Lower leg skin (tissue), 3 donors: Measurements from ENCODE around the gene CFAP300.

Experiments
- CTCF ChIP-seq, 3 donors: fragments of 450-650 bp; IDR thresholded peaks; one replicate each; pipeline ENCODE4 v1.5.1; 2016; ENCODE audit warnings: antibody characterized with exemption in 3 of 3, mild to moderate bottlenecking in 3 of 3, moderate library complexity in 2 of 3
- POLR2A ChIP-seq, 2 donors: fragments of 450-650 bp; IDR thresholded peaks; one replicate each; pipeline ENCODE4 v1.6.1; 2016 to 2017; ENCODE audit warnings: antibody characterized with exemption in 2 of 2, mild to moderate bottlenecking in 1 of 2, moderate library complexity in 1 of 2

- TF ChIP-seq CTCF (IDR thresholded peaks at IDR 0.05) (no peak), POLR2A (IDR thresholded peaks at IDR 0.05) (no peak)
These were observed 71.7 kb downstream of the CFAP300 start for GRCh38 chr11:102118937-102119336.
